Vagina (tissue), 2 donors: ENCODE results near the gene APH1A.

Experiments
- CTCF ChIP-seq, 3 experiments: fragments of 450-650 bp in 2 of 3; fragments of 200-600 bp in 1 of 3; sonication (generic) in 1 of 3; IDR thresholded peaks; one replicate each; pipeline ENCODE4 v1.5.1; 2017 to 2019; ENCODE audit warnings: antibody characterized with exemption in 3 of 3, mild to moderate bottlenecking in 2 of 3, moderate library complexity in 2 of 3
- POLR2A ChIP-seq, 2 donors: fragments of 450-650 bp; IDR thresholded peaks; one replicate each; pipeline ENCODE4 v1.6.1; 2017; ENCODE audit warnings: antibody characterized with exemption in 2 of 2, mild to moderate bottlenecking in 2 of 2, moderate library complexity in 2 of 2

DNA sequence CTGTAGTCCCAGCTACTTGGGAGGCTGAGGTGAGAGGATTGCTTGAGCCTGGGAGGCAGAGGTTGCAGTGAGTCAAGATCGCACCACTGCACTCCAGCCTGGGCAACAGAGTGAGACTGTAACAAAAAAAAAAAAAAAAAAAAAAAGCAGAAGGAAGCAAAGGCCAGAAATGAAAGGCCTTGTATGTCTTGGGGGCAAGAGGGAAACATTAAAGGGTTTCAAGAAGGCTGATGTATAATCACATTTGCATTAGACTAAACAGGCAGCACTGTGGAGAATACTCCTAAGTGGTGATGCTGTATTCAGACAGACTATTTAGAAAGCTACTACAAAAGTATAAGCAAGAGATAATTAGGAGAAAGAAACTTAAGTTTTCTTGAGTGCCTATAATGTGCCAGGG lies 43.3 kb downstream of the APH1A start:
- TF ChIP-seq CTCF (IDR thresholded peaks at IDR 0.05) (no peak), POLR2A (IDR thresholded peaks at IDR 0.05) (no peak)
